ENCODE measurements around the gene NIN.
A peak's percentile ranks its signal among the peaks of the same experiment; 100 is the strongest.

NIN gene

DNA sequence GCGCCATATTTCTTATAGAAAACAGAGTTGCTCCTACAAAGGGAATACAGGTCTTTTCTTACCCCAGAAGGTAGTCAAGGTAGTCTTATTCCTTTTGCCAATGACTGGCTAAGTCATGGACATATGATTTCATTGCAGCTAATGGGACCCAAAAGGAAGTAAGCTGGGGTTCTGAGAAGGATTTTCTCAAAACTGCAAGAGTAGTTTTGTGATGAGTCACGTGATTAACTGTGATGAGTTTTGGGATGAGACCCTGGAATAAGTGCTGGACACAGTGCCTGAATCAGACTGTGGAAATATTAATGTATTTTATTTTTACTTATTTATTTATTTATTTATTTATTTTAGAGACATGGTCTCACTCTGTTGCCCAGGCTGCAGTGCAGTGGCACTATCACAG, 13.4 kb upstream of the NIN start:
- no peak overlapping the region for H3K27ac ChIP-seq
- no peak for DNase-seq (ENCODE audit: low read depth, low spot score)

DNA sequence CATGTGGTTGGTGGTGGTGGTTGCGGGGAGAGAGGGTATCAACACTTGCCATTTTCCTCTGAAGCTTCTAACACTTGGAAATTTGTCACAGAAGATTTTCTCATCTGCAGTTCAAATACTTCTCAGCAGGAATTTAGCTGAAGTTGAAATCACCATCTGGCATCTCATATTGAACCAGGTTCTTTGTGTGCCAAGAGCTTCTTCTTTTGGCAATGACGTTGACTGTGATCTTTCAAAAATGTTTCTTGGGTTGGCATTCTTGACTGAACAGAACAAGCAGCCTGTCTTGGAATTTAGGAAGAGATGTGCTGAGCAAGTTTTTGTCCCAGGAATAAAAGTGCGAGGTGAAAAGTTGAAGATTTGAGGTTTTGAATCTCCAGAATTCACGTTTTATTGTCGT, 8.7 kb upstream of the NIN start:
- H3K27ac ChIP-seq, result no peak overlapping the region
- no peak for DNase-seq (ENCODE audit: low read depth, low spot score)

GRCh38 chr14:50839048-50839447, 8.1 kb upstream of the NIN start:
- no peak for DNase-seq (ENCODE audit: low read depth, low spot score)

DNA sequence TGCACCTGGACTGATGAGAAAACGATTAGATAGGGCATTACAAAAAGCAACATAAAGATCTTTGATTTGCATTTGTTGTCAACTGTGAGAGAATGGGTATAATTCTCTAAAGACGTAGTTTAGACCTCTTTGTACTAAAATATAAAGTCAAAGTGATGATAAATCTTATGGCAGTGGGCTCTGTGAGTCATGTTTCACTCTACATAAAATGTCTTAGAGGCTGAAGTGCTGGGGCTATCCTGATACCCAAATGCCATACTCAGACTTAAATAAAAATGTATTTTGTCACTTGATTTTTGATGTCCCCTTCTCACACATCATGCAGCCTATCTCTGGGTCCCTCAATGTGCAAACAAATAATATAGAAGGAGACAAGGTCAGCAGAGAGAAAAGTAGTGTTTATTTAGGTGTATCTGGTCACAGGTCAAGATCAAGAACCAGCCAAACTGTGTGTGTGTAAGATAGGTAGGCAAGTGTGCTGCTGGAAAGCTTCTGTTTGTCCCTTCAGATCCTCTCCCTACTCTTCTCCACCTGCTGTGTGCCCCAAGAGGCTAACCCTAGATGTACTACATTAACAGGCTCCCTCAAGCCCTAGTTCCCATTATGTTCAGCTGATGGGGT, 7.0 kb upstream of the NIN start:
- H3K27ac ChIP-seq, result no peak overlapping the region
- DNase-seq (ENCODE audit: low read depth, low spot score), result no peak

More at GRCh38 chr14:50839048-50839447, 8.1 kb upstream of the NIN start:
- H3K27ac ChIP-seq, result no peak overlapping the region

GRCh38 chr14:50837271-50837670, 6.3 kb upstream of the NIN start:
- DNase-seq (ENCODE audit: low read depth, low spot score), result no peak
- no peak overlapping the region for H3K27ac ChIP-seq

DNA sequence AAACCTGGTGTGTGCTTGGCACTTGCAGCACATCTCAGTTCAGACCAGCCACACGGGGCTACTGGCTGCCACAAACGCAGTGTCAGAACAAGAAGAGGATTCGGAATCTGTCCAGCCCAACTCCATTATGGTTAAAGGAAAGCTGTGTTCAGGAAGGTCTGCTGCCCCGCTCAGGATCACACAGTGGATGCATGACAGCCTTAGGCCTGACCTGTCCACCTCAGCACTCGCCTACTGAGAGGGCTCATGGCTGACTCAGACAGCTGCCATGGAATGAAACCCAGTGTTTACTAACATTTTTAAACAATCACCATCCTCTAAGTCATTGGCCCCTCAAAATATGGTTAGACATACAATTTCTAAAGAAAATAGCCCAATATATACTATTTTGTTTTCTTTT, 5.6 kb upstream of the NIN start:
- DNase-seq (ENCODE audit: low read depth, low spot score), result no peak
- H3K27ac ChIP-seq, result no peak overlapping the region

- no peak overlapping the region for H3K27ac ChIP-seq
- no peak for DNase-seq (ENCODE audit: low read depth, low spot score)
These were observed 4.3 kb upstream of the NIN start for GRCh38 chr14:50835280-50835679.

- H3K27ac ChIP-seq, result no peak overlapping the region
- no peak for DNase-seq (ENCODE audit: low read depth, low spot score)
These were observed 3.9 kb upstream of the NIN start for GRCh38 chr14:50834802-50835276.

DNA sequence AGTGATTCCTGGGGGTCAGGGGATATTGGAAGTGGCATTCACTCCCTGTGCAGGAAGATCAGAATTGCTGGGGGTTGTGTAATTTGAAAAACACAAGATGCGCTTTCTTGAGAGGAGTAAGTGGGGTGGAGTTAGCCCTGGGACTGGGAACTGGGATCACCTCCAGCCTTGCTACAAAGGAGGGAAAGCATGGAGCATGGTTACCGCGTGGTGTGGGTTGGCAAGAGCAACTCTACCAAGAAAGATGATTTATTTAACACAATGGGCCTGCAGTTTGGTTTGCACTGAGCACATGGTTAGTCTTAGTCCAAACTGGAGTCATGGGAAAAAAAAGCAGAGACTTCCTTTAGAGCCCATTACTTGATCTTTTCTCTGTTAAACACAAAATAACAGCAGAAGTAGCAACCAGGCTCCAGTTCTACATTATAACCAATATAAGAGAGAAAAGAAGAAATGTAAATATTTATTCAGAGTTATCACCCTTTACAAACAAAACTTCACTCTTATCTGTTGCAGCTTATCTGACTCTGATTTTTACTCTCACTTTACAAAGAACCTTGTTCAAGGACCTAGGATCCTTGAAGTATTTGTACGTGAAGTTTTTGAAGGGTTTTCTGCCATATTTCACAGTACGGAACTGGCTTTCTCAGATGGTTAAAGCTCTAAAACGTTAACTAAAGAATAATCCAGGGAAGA, 2.1 kb upstream of the NIN start:
- H3K27ac ChIP-seq, result no peak overlapping the region
- DNase-seq (ENCODE audit: low read depth, low spot score), result no peak

DNA sequence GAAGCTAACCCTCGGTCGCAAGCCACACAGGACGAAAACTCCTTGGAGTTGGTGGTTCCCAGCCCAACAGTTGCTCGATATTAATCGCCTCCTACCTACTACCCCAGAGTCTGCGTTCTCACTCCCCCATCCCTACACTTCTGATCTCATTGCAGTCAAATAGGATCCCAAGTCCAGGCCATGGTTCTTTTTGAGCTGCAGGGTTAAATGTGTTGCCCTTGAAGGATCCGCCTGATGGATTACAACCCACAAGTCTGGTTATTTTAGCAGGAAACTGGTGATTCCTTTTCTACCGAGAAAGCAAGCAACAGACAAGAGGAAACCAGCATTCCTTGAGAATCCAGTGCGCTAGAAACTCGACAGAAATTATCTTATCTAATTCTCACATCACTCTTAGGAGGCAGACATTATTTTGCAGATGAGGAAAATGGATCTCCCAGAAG, 785 bp upstream of the NIN start:
- no peak for DNase-seq (ENCODE audit: low read depth, low spot score)
- H3K27ac ChIP-seq, result no peak overlapping the region

- no peak for DNase-seq (ENCODE audit: low read depth, low spot score)
- H3K27ac ChIP-seq, result peak overlapping the region; percentile 41
These were observed 674 bp downstream of the NIN start for GRCh38 chr14:50830044-50830931.

DNA sequence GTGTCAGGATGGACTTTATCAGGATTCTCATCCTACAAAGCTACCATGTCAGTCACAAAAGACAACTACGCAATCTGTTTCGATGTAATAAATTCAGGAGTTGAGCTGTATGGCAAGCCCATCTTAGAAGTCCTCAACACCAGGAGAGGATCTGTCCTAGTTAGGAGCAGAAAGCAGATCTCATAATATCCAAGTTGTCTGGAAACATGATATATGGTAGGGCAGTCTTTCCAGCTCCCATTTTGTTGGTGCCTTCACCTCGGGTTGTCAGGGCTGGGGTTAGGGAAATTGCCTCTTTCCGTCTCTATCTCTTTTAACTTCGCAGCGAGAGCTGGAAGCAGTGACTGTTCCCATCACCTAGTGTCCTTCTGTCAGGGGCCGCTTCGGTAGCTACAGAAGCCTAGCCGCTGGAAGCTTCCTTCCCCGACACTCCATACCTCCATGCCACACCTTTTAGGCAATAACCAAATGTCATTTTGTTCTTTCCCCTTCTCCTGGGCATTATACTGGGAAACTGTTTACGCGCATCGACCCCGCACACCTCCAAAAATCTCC, 1.4 kb downstream of the NIN start:
- DNase-seq (ENCODE audit: low read depth, low spot score), result no peak
- H3K27ac ChIP-seq, result no peak overlapping the region

DNA sequence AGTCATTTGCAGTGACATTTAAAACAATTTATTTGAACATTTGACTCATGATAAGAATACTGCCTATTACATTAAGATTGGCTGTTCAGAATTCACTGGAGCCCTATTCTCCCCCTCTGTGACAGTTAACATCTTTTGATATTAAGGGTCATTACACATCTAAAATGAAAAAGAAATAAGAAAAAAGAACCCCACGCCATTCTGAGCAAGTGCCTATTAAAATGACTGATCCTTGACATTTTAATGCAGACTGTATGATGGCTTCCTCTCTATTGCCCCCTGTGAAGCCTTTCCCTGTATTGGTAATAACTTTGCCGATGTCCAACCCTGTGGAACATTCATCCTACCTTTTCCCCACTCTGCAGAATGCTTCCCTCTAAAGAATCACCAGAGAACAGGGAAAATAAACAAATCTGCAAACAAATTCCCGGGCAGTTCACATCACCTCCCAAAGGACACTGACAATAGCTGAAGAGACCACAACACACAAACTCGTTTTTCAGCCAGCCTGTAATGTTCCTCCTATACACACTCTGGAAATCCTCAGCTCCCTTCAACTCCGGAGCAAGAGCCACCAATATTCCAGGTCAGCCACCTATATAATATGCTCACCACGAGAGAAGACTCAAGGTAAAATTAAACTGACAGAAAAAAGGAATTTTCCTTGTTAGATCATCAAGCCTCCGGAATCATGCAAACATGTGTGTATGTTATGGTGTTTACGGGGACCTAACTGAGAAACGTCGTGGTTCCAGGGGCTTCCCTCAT, 2.1 kb downstream of the NIN start:
- no peak overlapping the region for H3K27ac ChIP-seq
- no peak for DNase-seq (ENCODE audit: low read depth, low spot score)

DNA sequence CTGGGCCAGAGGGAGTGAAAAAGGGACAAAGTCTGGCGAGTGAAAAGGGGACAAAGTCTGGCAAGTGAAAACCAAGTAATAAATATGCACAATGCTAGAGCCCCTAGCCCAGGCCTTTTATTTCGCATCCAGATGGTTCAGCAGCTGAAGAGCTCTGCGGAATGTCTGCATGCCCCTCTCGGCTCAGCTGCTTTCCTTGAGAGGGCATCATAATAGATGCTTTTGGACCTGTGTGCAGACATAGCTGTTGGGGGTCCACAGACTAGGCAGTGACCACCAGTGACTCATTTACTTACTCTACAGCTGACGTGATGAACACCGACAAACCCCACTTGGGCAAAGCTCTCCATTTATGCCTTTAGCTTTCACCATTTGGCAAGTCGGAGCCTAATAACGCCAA, 4.3 kb downstream of the NIN start:
- DNase-seq (ENCODE audit: low read depth, low spot score), result no peak
- no peak overlapping the region for H3K27ac ChIP-seq

DNA sequence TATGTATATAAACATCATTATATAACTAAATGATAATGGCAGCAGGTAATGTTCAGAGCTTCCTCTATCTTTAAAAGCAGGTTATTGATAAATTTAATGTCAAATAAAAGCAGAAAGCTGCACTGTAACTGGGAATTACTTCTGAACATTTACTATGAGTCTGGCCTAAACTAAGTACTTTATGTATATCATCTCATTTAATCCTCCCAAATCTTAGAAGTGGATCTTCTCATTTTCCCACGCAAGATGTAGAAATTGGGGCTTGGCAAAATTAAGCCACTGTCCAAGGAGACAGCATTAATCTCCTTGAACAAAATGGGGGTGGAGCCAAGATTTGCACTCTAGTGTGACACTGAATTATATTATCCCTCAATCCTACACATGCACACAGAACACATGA, 5.7 kb downstream of the NIN start:
- H3K27ac ChIP-seq, result no peak overlapping the region
- no peak for DNase-seq (ENCODE audit: low read depth, low spot score)

- H3K27ac ChIP-seq, result no peak overlapping the region
- DNase-seq (ENCODE audit: low read depth, low spot score), result no peak
These were observed 7.0 kb downstream of the NIN start for GRCh38 chr14:50823762-50824636.

- DNase-seq (ENCODE audit: low read depth, low spot score), result no peak
- H3K27ac ChIP-seq, result no peak overlapping the region
These were observed 7.8 kb downstream of the NIN start for GRCh38 chr14:50823051-50823761.

DNA sequence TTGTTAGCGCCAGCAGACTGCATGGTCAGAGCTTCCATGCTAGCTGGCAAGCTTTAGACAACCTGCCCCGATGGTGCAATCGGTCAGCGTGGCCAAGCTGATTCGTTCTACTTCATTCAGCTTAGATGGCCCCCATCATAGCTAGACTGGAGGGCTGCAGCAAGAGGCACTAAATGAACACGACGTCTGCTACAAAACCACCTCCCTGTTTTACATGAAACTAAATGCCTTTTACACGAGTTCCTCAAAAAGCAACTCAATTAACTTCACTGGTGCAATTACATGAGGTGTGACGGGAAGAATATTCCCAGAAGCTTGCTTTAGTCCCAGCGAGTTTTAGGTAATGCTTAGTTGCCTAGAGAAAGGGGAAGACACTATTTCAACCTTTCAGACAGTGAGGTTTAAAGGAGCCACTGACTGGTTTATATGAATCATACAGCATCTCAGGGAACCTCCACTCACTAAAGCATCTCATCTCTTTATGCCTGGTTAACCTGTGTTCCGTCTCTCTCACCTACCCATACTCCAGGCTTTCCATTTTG, 8.4 kb downstream of the NIN start:
- no peak overlapping the region for H3K27ac ChIP-seq
- no peak for DNase-seq (ENCODE audit: low read depth, low spot score)

Data from epithelial cell of prostate (primary cell).